ENCODE measurements around the gene KRT86. TPM values are rescaled to one million over a fixed set of nuclear protein-coding genes. Genes with fewer than 3 reads are reported as not detected.
A peak's percentile ranks its signal among the peaks of the same experiment; 100 is the strongest.

KRT86 gene
- total and polyA plus RNA-seq, 2 of the 8 experiments (the other 6 are each of a cell fraction or from before 2014, with no cell fraction given), result 0.12 TPM; not detected in 1

- 81% methylated on average over 14 of the region's 14 CpGs; no CpG with 5 or more reads in 1 of the 2 experiments for WGBS, 2 experiments (ENCODE audit: extremely low coverage in 1 of 2, insufficient coverage in 1 of 2, insufficient read length in 1 of 2, insufficient replicate concordance in 2 of 2, low coverage in 1 of 2, low lambda C conversion rate in 2 of 2, missing lambda C conversion rate in 1 of 2)
- DNase-seq (ENCODE audit: low read depth in 1 of 2, low spot score in 2 of 2), result no peak
- peaks cover 0 to 4% (median 0%) of the 10 kb centered on the region in 4 experiments; a peak in 1 of 7 replicates for H3K27me3 ChIP-seq (replicated peaks in 1 of 4; ENCODE audit: control insufficient read depth in 3 of 4, extremely low read depth in 1 of 4, insufficient read depth in 3 of 4, low read length in 3 of 4)
- H2BK12ac ChIP-seq (ENCODE audit: low read depth, low read length), result 0 out of 2 replicates have a peak overlapping the region, but pooled peaks have one; percentile 23
- H2AFZ ChIP-seq (ENCODE audit: low read length), result no peak overlapping the region
- no peak overlapping the region for H3K4me2 ChIP-seq (ENCODE audit: insufficient read depth in 1 of 2, low read depth in 2 of 2, low read length in 2 of 2)
- H3K14ac ChIP-seq (ENCODE audit: insufficient read length), result no peak overlapping the region
- H3K18ac ChIP-seq (ENCODE audit: extremely low read depth, low read length), result peak overlapping the region; percentile 32; the same call in 1 of the 2 replicates
- CTCF ChIA-PET (ENCODE audit: partially characterized antibody), result interaction anchor here (0.7 kb wide), 1 partner anchor 156 kb away, joined by 3 read pairs; no protein-coding TSS in a partner anchor
- no peak overlapping the region for H4K8ac ChIP-seq (ENCODE audit: extremely low read depth, insufficient read depth, low read length)
- peaks cover 4% of the 10 kb centered on the region; the same call in 1 of the 2 replicates for H3K23me2 ChIP-seq (ENCODE audit: low read depth, low read length)
- H3K9ac ChIP-seq (replicated peaks in 1 of 4; ENCODE audit: extremely low read depth in 1 of 4, low read depth in 3 of 4, low read length in 3 of 4), result no peak overlapping the region
- H3K56ac ChIP-seq (replicated peaks; ENCODE audit: insufficient read length, low read depth, low read length), result no peak overlapping the region
- FAIRE-seq, result no peak
- H2BK120ac ChIP-seq (replicated peaks; ENCODE audit: low read depth, low read length), result no peak overlapping the region
- H3K79me1 ChIP-seq (ENCODE audit: low read depth, low read length), result no peaks in the 10 kb centered on the region
- H3K23ac ChIP-seq (ENCODE audit: insufficient read length), result no peak overlapping the region
- H3K27ac ChIP-seq (ENCODE audit: low read depth, low read length), result no peak overlapping the region
- H2BK15ac ChIP-seq (ENCODE audit: low read length), result peak overlapping the region; percentile 81; the same call in 1 of the 2 replicates
- H3K4me3 ChIP-seq (ENCODE audit: extremely low read depth in 1 of 4, insufficient read depth in 2 of 4, low read depth in 3 of 4, low read length in 4 of 4), result no peak overlapping the region
- 0 out of 2 replicates have a peak overlapping the region, but pooled peaks have one; percentile 8 for H2BK5ac ChIP-seq (ENCODE audit: low read depth, low read length)
- H4K5ac ChIP-seq (ENCODE audit: insufficient read length, low read depth, low read length), result no peak overlapping the region
- H3K79me2 ChIP-seq (ENCODE audit: control insufficient read depth in 1 of 2, insufficient read depth in 2 of 2, low read length in 2 of 2), result no peaks in the 10 kb centered on the region
- POLR2A ChIA-PET (ENCODE audit: partially characterized antibody), result no interaction called here
- peaks cover 0 to 3% of the 10 kb centered on the region in 2 experiments for H4K20me1 ChIP-seq (replicated peaks in 1 of 2; ENCODE audit: control insufficient read depth in 1 of 2, insufficient read depth in 2 of 2, low read length in 2 of 2)
- H2AK5ac ChIP-seq (ENCODE audit: low read depth, low read length), result no peak overlapping the region
- no peaks in the 10 kb centered on the region for H3K36me3 ChIP-seq (ENCODE audit: control insufficient read depth in 2 of 4, insufficient read depth in 4 of 4, low read length in 3 of 4)
- H2BK20ac ChIP-seq (ENCODE audit: low read length), result no peak overlapping the region
- no peak overlapping the region for H3K4ac ChIP-seq (replicated peaks; ENCODE audit: insufficient read length, low read depth, low read length)
- H3K4me1 ChIP-seq (replicated peaks in 1 of 4; ENCODE audit: control insufficient read depth in 3 of 4, insufficient read depth in 4 of 4, low read length in 3 of 4), result peaks cover 0 to 2% (median 0%) of the 10 kb centered on the region in 4 experiments; a peak in 1 of 7 replicates
- H4K91ac ChIP-seq (replicated peaks; ENCODE audit: insufficient read length, low read length), result no peak overlapping the region
- no peaks in the 10 kb centered on the region for H3K9me3 ChIP-seq (ENCODE audit: insufficient read depth in 2 of 2, low read depth in 1 of 2, low read length in 1 of 2)
- TF ChIP-seq ATF2 (IDR thresholded peaks at IDR 0.05; ENCODE audit: low read length) (no peak), RFX5 (IDR thresholded peaks at IDR 0.05; ENCODE audit: borderline replicate concordance, low read depth, low read length) (no peak), HDAC6 (IDR thresholded peaks at IDR 0.05; ENCODE audit: low read depth, low read length) (no peak), EP300 (IDR thresholded peaks at IDR 0.05; ENCODE audit: borderline replicate concordance in 1 of 2, low read depth in 2 of 2, low read length in 2 of 2) (no peak), SAP30 (IDR thresholded peaks at IDR 0.05; ENCODE audit: insufficient read depth, insufficient replicate concordance, low read length) (no peak), SIN3A (conservative IDR thresholded peaks at IDR 0.05 in 1 of 2, IDR thresholded peaks at IDR 0.05 in 1 of 2; ENCODE audit: low read depth in 1 of 2, low read length in 2 of 2) (0 out of 4 replicates have a peak, but pooled peaks of 1 of the 2 experiments have one; percentile 51), E2F6 (IDR thresholded peaks at IDR 0.05) (no peak)
These were observed 26.6 kb downstream of the KRT86 start for GRCh38 chr12:52300796-52301691.
